Uterus (tissue), 2 donors: ENCODE results near the gene TMEM14B.

Source experiments
- CTCF ChIP-seq, 4 experiments: fragments of 200-600 bp in 2 of 4; fragments of 450-650 bp in 2 of 4; sonication (generic) in 2 of 4; IDR thresholded peaks; one replicate each; pipeline ENCODE4 v1.5.1; 2016 to 2019; ENCODE audit warnings: antibody characterized with exemption in 4 of 4, mild to moderate bottlenecking in 2 of 4, moderate library complexity in 1 of 4
- POLR2A ChIP-seq, 2 donors: fragments of 450-650 bp; IDR thresholded peaks; one replicate each; pipeline ENCODE4 v1.6.1; 2016; ENCODE audit warnings: antibody characterized with exemption in 2 of 2, mild to moderate bottlenecking in 1 of 2, moderate library complexity in 1 of 2

GRCh38 chr6:10722570-10722819, 25.1 kb upstream of the TMEM14B start:
- TF ChIP-seq CTCF (IDR thresholded peaks at IDR 0.05) (no peak), POLR2A (IDR thresholded peaks at IDR 0.05) (no peak)
